22Rv1 (cell line): Measurements from ENCODE around the gene GJD3.

Source experiments
- CTCF ChIP-seq: fragments of 450-650 bp; IDR thresholded peaks from 2 replicates; pipeline ENCODE4 v1.5.1; 2017; ENCODE audit warnings: mild to moderate bottlenecking
- ZFX ChIP-seq: fragments of 450-650 bp; IDR thresholded peaks from 2 replicates; pipeline ENCODE4 v1.6.1; 2017; ENCODE audit warnings: antibody characterized with exemption, borderline replicate concordance

GRCh38 chr17:40327735-40328385, 36.7 kb downstream of the GJD3 start:
- no peak for TF ChIP-seq CTCF
- no peak for TF ChIP-seq ZFX
